Ishikawa (cell line): ENCODE data around the gene TSPAN9.

ENCODE experiments used
- CEBPB ChIP-seq: IDR thresholded peaks from 2 replicates; pipeline ENCODE4 v1.6.1; 2012
- CREB1 ChIP-seq: IDR thresholded peaks from 2 replicates; pipeline ENCODE4 v1.6.1; 2012; ENCODE audit warnings: low read depth
- EP300 ChIP-seq: IDR thresholded peaks from 2 replicates; pipeline ENCODE4 v1.6.1; 2012; ENCODE audit warnings: borderline replicate concordance
- MAX ChIP-seq: IDR thresholded peaks from 2 replicates; pipeline ENCODE4 v1.6.1; 2012
- NFIC ChIP-seq: IDR thresholded peaks from 2 replicates; pipeline ENCODE4 v1.6.1; 2012
- RAD21 ChIP-seq: IDR thresholded peaks from 2 replicates; pipeline ENCODE4 v1.6.1; 2012; ENCODE audit warnings: low read depth
- TAF1 ChIP-seq: IDR thresholded peaks from 2 replicates; pipeline ENCODE4 v1.6.1; 2012; ENCODE audit warnings: low read depth, mild to moderate bottlenecking
- TCF12 ChIP-seq: IDR thresholded peaks from 2 replicates; pipeline ENCODE4 v1.6.1; 2012; ENCODE audit warnings: low read depth
- YY1 ChIP-seq: IDR thresholded peaks from 2 replicates; pipeline ENCODE4 v1.6.1; 2012; ENCODE audit warnings: low read depth
- ZBTB7A ChIP-seq: IDR thresholded peaks from 2 replicates; pipeline ENCODE4 v1.6.1; 2012; ENCODE audit warnings: low read depth
- TF ChIP-seq, protein P1 (sequence below): IDR thresholded peaks from 2 replicates; pipeline ENCODE4 v1.6.1; 2012; ENCODE audit warnings: low read depth, mild to moderate bottlenecking

GRCh38 chr12:3261782-3262359, 184.7 kb downstream of the TSPAN9 start:
- TF ChIP-seq ZBTB7A (no peak), CREB1 (no peak), TAF1 (no peak), CEBPB (no peak), EP300 (no peak), YY1 (no peak), MAX (no peak), NFIC (no peak), RAD21 (no peak), TCF12 (no peak)
- TF ChIP-seq, protein P1, sequence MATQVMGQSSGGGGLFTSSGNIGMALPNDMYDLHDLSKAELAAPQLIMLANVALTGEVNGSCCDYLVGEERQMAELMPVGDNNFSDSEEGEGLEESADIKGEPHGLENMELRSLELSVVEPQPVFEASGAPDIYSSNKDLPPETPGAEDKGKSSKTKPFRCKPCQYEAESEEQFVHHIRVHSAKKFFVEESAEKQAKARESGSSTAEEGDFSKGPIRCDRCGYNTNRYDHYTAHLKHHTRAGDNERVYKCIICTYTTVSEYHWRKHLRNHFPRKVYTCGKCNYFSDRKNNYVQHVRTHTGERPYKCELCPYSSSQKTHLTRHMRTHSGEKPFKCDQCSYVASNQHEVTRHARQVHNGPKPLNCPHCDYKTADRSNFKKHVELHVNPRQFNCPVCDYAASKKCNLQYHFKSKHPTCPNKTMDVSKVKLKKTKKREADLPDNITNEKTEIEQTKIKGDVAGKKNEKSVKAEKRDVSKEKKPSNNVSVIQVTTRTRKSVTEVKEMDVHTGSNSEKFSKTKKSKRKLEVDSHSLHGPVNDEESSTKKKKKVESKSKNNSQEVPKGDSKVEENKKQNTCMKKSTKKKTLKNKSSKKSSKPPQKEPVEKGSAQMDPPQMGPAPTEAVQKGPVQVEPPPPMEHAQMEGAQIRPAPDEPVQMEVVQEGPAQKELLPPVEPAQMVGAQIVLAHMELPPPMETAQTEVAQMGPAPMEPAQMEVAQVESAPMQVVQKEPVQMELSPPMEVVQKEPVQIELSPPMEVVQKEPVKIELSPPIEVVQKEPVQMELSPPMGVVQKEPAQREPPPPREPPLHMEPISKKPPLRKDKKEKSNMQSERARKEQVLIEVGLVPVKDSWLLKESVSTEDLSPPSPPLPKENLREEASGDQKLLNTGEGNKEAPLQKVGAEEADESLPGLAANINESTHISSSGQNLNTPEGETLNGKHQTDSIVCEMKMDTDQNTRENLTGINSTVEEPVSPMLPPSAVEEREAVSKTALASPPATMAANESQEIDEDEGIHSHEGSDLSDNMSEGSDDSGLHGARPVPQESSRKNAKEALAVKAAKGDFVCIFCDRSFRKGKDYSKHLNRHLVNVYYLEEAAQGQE = no peak
